Measurements from ENCODE around the gene VAMP5. TPM values are rescaled to one million over a fixed set of nuclear protein-coding genes. Genes with fewer than 3 reads are reported as not detected.

The VAMP5 gene
- total RNA-seq, 6 donors from 2014 or later, result 20.5 to 105 (median 44.0) TPM

DNA sequence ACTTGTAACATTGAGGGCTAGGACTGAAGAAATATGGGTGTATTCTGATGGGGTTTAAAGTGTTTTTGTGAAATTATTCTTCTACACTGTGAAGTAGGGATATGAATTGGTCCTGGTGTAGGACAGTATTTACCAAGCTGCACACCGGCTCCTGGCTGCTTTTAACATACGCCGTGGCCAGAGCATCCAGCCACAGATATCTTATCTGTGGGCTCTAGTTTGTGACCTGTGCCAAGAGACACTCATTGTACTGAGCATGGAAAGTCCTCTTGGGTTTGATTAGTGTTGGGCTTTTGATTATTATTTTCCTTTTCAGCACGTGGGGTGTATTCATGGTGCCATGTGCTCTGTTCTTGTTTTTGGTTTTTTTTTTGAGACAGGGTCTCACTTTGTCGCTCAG is 39.8 kb downstream of the VAMP5 start:
- Histone ChIP-seq H3K27me3 (no peaks in the 10 kb centered on the region), H3K9me3 (no peaks in the 10 kb centered on the region), H3K36me3 (peaks cover 69 to 100% (median 95%) of the 10 kb centered on the region in 4 donors), H3K4me3 (no peak overlapping the region), H3K27ac (no peak overlapping the region), H3K4me1 (peaks cover 0 to 3% (median 0%) of the 10 kb centered on the region in 4 donors)
- DNase-seq (no peak), ATAC-seq (ENCODE audit: low FRiP score in 2 of 2) (no peak)
- WGBS, 2 donors, result 92 to 93% methylated on average over 5 of the region's 5 CpGs
- TF ChIP-seq POLR2AphosphoS5 (IDR thresholded peaks at IDR 0.05) (no peak), EP300 (IDR thresholded peaks at IDR 0.05) (no peak), POLR2A (IDR thresholded peaks at IDR 0.05) (no peak)

DNA sequence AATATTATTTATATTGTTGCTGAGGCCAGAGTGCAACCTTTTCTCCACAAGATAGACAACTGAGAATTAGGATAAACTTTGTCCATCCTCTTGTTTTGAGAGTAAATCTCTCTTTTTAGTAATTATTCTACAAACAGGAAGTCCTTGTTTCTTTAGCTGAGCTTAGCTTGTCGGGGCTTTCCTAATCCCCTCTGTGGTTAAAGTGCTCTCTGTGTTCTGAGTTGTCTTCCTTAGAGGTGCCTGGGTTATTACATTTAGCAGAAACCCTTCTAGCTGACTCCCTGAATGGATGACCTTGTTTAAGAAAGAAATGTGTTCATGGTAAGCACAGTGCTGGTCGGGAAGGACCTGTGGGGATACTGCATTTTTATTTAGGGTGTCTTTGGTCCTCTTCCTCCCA is 44.4 kb downstream of the VAMP5 start:
- 53 to 61% methylated on average over 2 of the region's 2 CpGs for WGBS, 2 donors
- Histone ChIP-seq H3K27me3 (no peaks in the 10 kb centered on the region), H3K9me3 (no peaks in the 10 kb centered on the region), H3K27ac (no peak overlapping the region), H3K36me3 (peaks cover 74 to 100% (median 92%) of the 10 kb centered on the region in 4 donors), H3K4me3 (no peak overlapping the region), H3K4me1 (no peaks in the 10 kb centered on the region)
- no peak for ATAC-seq (ENCODE audit: low FRiP score in 2 of 2)
- no peak for TF ChIP-seq POLR2AphosphoS5 (IDR thresholded peaks at IDR 0.05)
- TF ChIP-seq, protein P1, sequence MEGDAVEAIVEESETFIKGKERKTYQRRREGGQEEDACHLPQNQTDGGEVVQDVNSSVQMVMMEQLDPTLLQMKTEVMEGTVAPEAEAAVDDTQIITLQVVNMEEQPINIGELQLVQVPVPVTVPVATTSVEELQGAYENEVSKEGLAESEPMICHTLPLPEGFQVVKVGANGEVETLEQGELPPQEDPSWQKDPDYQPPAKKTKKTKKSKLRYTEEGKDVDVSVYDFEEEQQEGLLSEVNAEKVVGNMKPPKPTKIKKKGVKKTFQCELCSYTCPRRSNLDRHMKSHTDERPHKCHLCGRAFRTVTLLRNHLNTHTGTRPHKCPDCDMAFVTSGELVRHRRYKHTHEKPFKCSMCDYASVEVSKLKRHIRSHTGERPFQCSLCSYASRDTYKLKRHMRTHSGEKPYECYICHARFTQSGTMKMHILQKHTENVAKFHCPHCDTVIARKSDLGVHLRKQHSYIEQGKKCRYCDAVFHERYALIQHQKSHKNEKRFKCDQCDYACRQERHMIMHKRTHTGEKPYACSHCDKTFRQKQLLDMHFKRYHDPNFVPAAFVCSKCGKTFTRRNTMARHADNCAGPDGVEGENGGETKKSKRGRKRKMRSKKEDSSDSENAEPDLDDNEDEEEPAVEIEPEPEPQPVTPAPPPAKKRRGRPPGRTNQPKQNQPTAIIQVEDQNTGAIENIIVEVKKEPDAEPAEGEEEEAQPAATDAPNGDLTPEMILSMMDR (IDR thresholded peaks at IDR 0.05), result no peak
- DNase-seq, result no peak

DNA sequence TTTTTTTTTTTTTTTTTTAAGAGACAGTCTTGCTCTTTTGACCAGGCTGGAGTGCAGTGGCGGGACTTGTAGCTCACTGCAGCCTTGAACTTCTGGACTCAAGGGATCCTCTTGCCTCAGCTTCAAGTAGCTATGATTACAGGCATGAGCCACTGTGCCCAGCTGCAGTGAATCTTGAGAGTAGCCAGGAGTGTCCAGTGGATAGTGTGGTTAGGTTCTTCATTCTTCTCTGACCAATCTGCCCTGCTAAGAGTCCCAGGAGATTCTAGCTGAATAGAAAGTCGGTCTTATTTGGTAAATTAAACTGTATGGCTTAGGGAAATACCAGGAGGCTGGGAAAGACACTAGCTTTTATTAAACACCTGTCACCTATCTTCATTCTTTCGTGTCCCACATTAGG is 47.1 kb downstream of the VAMP5 start:
- peaks cover 51 to 97% (median 86%) of the 10 kb centered on the region in 4 donors for H3K36me3 ChIP-seq
- ATAC-seq (ENCODE audit: low FRiP score in 2 of 2) (no peak), DNase-seq (no peak)
- H3K9me3 ChIP-seq, result no peaks in the 10 kb centered on the region
- H3K4me1 ChIP-seq, result no peaks in the 10 kb centered on the region
- TF ChIP-seq, protein P1 (IDR thresholded peaks at IDR 0.05), result no peak
- TF ChIP-seq EP300 (IDR thresholded peaks at IDR 0.05) (no peak), POLR2AphosphoS5 (IDR thresholded peaks at IDR 0.05) (no peak), POLR2A (IDR thresholded peaks at IDR 0.05) (no peak)
- 95 to 98% methylated on average over 3 of the region's 3 CpGs for WGBS, 2 donors
- no peaks in the 10 kb centered on the region for H3K27me3 ChIP-seq
- H3K4me3 ChIP-seq, result no peak overlapping the region
- no peak overlapping the region for H3K27ac ChIP-seq

DNA sequence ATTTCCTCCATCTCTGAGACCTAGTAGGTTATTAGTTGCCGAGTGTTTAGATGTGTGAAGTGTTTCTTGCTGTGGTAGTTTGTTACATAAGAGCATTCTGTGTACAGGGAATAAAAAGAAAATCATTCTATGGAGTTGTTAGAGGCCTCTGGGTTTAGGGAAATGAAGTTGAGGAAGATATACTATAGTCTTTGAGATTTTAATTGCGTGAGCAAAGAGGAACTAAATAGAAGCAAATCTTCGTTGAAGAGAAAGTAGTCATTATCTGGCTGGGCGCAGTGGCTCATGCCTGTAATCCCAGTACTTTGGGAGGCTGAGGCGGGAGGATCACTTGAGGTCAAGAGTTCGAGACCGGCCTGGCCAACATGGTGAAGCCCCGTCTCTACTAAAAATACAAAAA is 50.8 kb downstream of the VAMP5 start:
- ATAC-seq (ENCODE audit: low FRiP score in 2 of 2), result no peak
- H3K9me3 ChIP-seq, result no peaks in the 10 kb centered on the region
- no peak overlapping the region for H3K4me3 ChIP-seq
- TF ChIP-seq POLR2AphosphoS5 (IDR thresholded peaks at IDR 0.05), result no peak
- TF ChIP-seq POLR2A (IDR thresholded peaks at IDR 0.05), result no peak
- TF ChIP-seq EP300 (IDR thresholded peaks at IDR 0.05), result no peak
- TF ChIP-seq, protein P1 (IDR thresholded peaks at IDR 0.05), result no peak
- H3K27me3 ChIP-seq, result no peaks in the 10 kb centered on the region
- H3K36me3 ChIP-seq, result peaks cover 41 to 97% (median 81%) of the 10 kb centered on the region in 4 donors
- peak overlapping the region in 1 of 4 donors; percentile 17 for H3K27ac ChIP-seq
- no peak for DNase-seq
- 76 to 84% methylated on average over 8 of the region's 8 CpGs for WGBS, 2 donors
- H3K4me1 ChIP-seq, result peaks cover 0 to 4% (median 2%) of the 10 kb centered on the region in 4 donors

DNA sequence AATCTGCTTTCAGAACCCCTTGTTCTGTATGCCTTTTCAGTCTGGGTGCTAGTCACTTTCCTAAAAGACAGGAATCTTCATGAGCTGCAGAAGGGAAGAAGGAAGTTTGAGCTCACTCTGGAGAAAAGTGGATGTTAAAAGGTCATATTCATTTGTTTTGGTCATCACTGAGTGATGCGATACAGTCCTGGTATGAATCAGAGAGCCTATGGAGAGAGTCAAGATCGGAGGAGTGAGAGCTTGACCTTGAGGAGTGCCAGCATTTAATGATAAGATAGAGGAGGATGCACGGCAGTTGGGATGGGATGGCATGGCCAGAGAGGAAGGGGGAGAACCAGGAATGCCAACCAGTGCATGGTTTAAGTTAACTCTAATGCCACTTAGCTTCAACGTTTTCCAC is 51.4 kb downstream of the VAMP5 start:
- ATAC-seq (ENCODE audit: low FRiP score in 2 of 2), result no peak
- Histone ChIP-seq H3K4me3 (no peak overlapping the region), H3K27ac (no peak overlapping the region), H3K36me3 (peaks cover 38 to 97% (median 83%) of the 10 kb centered on the region in 4 donors), H3K4me1 (peaks cover 0 to 4% (median 2%) of the 10 kb centered on the region in 4 donors), H3K9me3 (no peaks in the 10 kb centered on the region), H3K27me3 (no peaks in the 10 kb centered on the region)
- 70 to 77% methylated on average over 4 of the region's 4 CpGs for WGBS, 2 donors
- DNase-seq, result no peak
- TF ChIP-seq POLR2A (IDR thresholded peaks at IDR 0.05), result no peak
- TF ChIP-seq, protein P1 (IDR thresholded peaks at IDR 0.05), result no peak
- no peak for TF ChIP-seq POLR2AphosphoS5 (IDR thresholded peaks at IDR 0.05)
- no peak for TF ChIP-seq EP300 (IDR thresholded peaks at IDR 0.05)
